Smooth muscle cell (in vitro differentiated cells): Measurements from ENCODE around the gene TSHZ1. TPM values are rescaled to one million over a fixed set of nuclear protein-coding genes. Genes with fewer than 3 reads are reported as not detected.
"Not testable (repeated sequence)": the region's sequence is repeated elsewhere in the genome, so short reads cannot be mapped to it uniquely, and the experiment has no call there.

Source experiments
- DNase-seq: peaks from one replicate; lab custom pipeline; 2025; ENCODE audit not compliant: unreplicated experiment; lab: John Stamatoyannopoulos, UW
- H2AFZ ChIP-seq: fragments of 200-600 bp; sonication (generic); 2 replicates; pipeline ENCODE4 v1.6.0; 2016; ENCODE audit warnings: antibody characterized with exemption, low read depth, mild to moderate bottlenecking
- H3F3A ChIP-seq: fragments of 200-600 bp; sonication (generic); 2 replicates; pipeline ENCODE4 v1.6.0; 2017; ENCODE audit warnings: antibody characterized with exemption, low read depth
- H3K27ac ChIP-seq: fragments of 200-600 bp; sonication (generic); 2 replicates; pipeline ENCODE4 v1.5.1; 2016; ENCODE audit warnings: low read depth, mild to moderate bottlenecking
- H3K27me3 ChIP-seq: fragments of 200-600 bp; sonication (generic); 2 replicates; pipeline ENCODE4 v1.6.1; 2016; ENCODE audit warnings: low read depth, mild to moderate bottlenecking
- H3K36me3 ChIP-seq: fragments of 200-600 bp; sonication (generic); 2 replicates; pipeline ENCODE4 v1.5.1; 2016; ENCODE audit warnings: low read depth
- H3K4me1 ChIP-seq: fragments of 200-600 bp; sonication (generic); 2 replicates; pipeline ENCODE4 v1.5.1; 2016; ENCODE audit warnings: low read depth
- H3K4me2 ChIP-seq: fragments of 200-600 bp; sonication (generic); 2 replicates; pipeline ENCODE4 v1.6.0; 2016; ENCODE audit warnings: mild to moderate bottlenecking
- H3K4me3 ChIP-seq: fragments of 200-600 bp; sonication (generic); 2 replicates; pipeline ENCODE4 v1.5.1; 2016; ENCODE audit warnings: mild to moderate bottlenecking
- H3K79me2 ChIP-seq: fragments of 200-600 bp; sonication (generic); 2 replicates; pipeline ENCODE4 v1.6.0; 2016; ENCODE audit warnings: low read depth, mild to moderate bottlenecking
- H3K9ac ChIP-seq: fragments of 200-600 bp; sonication (generic); 2 replicates; pipeline ENCODE4 v1.6.0; 2016; ENCODE audit warnings: low read depth
- H3K9me3 ChIP-seq: fragments of 200-600 bp; sonication (generic); replicated peaks from 2 replicates; pipeline ENCODE4 v1.5.1; 2016; ENCODE audit warnings: low read depth
- H4K20me1 ChIP-seq: fragments of 200-600 bp; sonication (generic); 2 replicates; pipeline ENCODE4 v1.6.0; 2016; ENCODE audit warnings: low read depth
- CTCF ChIP-seq: fragments of 200-600 bp; sonication (generic); IDR thresholded peaks from 2 replicates; pipeline ENCODE4 v1.5.1; 2017; ENCODE audit warnings: borderline replicate concordance, mild to moderate bottlenecking, antibody characterized with exemption; ENCODE audit not compliant: insufficient read depth, poor library complexity, severe bottlenecking
- WGBS: methylation state at CpG from one replicate; pipeline ENCODE4 v1.1.7; 2016; ENCODE audit warnings: low lambda C conversion rate; 5-methylcytosine and 5-hydroxymethylcytosine counted together
- polyA plus RNA-seq: library from polyadenylated mRNA; unstranded; fragments of >200 nt; fragmentation: Nextera tagmentation; extraction: Ambion mirVana; gene quantifications from 2 replicates; pipeline ENCODE4 v1.2.1, GENCODE V29; 2016
- total RNA-seq: library from RNA; depleted of rRNA; stranded (reverse); fragments of >200 nt; gene quantifications from 2 replicates; pipeline ENCODE4 v1.2.3, GENCODE V29; 2014

Gene TSHZ1
- total and polyA plus RNA-seq, 2 experiments from 2014 or later: 21.3 to 26.1 TPM

DNA sequence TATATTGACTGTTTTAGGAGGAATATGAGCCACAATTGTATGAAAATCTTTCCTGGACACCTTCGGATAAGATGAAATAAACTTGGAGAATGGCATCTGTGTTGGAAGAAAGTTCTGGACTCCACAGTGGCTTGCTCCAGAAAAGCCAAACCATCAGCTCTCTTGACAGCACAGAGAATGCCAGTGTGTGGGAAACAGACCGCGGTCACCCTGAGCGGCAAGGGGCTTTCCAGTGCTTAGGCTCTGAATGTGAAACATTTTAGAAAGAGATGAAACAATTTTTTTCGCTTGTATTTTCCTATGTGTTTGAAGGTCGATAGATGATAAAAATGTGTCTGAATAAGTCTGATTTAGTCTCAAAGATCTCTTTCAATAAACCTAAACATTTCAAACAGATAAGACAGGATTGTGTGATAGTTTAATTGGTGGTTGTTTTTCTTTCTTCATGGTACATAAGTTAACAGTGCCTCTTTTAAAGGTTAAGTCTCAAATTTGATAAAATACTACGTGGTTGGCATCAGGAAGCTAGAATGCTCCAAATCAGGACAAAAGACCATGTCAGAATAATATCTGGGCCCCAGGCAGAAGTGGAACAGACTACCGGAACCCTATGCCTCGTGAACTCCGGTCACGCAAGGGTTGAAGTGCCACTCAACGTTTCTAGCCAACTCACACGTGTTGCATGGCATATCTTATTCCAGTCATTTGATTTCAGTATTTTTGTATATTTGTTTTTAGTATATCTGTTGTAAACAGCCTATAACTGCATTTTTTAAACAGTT lies 30.6 kb upstream of the TSHZ1 start:
- no peak overlapping the region for H3K4me3 ChIP-seq
- no peaks in the 10 kb centered on the region for H3K79me2 ChIP-seq
- H3F3A ChIP-seq: no peaks in the 10 kb centered on the region
- WGBS: 92% methylated on average over 13 of the region's 13 CpGs
- no peaks in the 10 kb centered on the region for H3K9me3 ChIP-seq
- H3K36me3 ChIP-seq: no peaks in the 10 kb centered on the region
- no peak for DNase-seq
- H3K4me1 ChIP-seq: no peaks in the 10 kb centered on the region
- H3K27ac ChIP-seq: no peak overlapping the region
- H3K27me3 ChIP-seq: no peaks in the 10 kb centered on the region
- TF ChIP-seq CTCF: no peak
- no peak overlapping the region for H3K4me2 ChIP-seq
- H2AFZ ChIP-seq: no peak overlapping the region
- H3K9ac ChIP-seq: no peak overlapping the region
- no peaks in the 10 kb centered on the region for H4K20me1 ChIP-seq

GRCh38 chr18:75183524-75183923 lies 27.1 kb upstream of the TSHZ1 start:
- WGBS: 55% methylated on average over 5 of the region's 5 CpGs
- Histone ChIP-seq H4K20me1 (no peaks in the 10 kb centered on the region), H3K27me3 (no peaks in the 10 kb centered on the region), H2AFZ (no peak overlapping the region), H3K4me2 (no peak overlapping the region), H3K4me3 (no peak overlapping the region), H3K9me3 (no peaks in the 10 kb centered on the region), H3K79me2 (no peaks in the 10 kb centered on the region), H3K36me3 (no peaks in the 10 kb centered on the region), H3F3A (no peaks in the 10 kb centered on the region), H3K27ac (no peak overlapping the region), H3K4me1 (no peaks in the 10 kb centered on the region), H3K9ac (no peak overlapping the region)
- no peak for DNase-seq
- TF ChIP-seq CTCF: no peak

GRCh38 chr18:75183973-75184493 lies 26.6 kb upstream of the TSHZ1 start:
- H3K4me1 ChIP-seq: no peaks in the 10 kb centered on the region
- H3K79me2 ChIP-seq: no peaks in the 10 kb centered on the region
- H2AFZ ChIP-seq: no peak overlapping the region
- H4K20me1 ChIP-seq: no peaks in the 10 kb centered on the region
- WGBS: 94% methylated on average over 14 of the region's 14 CpGs
- TF ChIP-seq CTCF: no peak
- no peak overlapping the region for H3K9ac ChIP-seq
- no peak overlapping the region for H3K27ac ChIP-seq
- H3K4me2 ChIP-seq: no peak overlapping the region
- H3F3A ChIP-seq: no peaks in the 10 kb centered on the region
- DNase-seq: no peak
- H3K36me3 ChIP-seq: no peaks in the 10 kb centered on the region
- H3K4me3 ChIP-seq: no peak overlapping the region
- H3K27me3 ChIP-seq: no peaks in the 10 kb centered on the region
- H3K9me3 ChIP-seq: no peaks in the 10 kb centered on the region

- Histone ChIP-seq H3K79me2 (no peaks in the 10 kb centered on the region), H3K4me1 (no peaks in the 10 kb centered on the region), H4K20me1 (no peaks in the 10 kb centered on the region), H3K27me3 (no peaks in the 10 kb centered on the region), H3K36me3 (no peaks in the 10 kb centered on the region), H3K4me3 (no peak overlapping the region), H2AFZ (no peak overlapping the region), H3K4me2 (no peak overlapping the region), H3K27ac (no peak overlapping the region), H3K9me3 (no peaks in the 10 kb centered on the region), H3F3A (no peaks in the 10 kb centered on the region), H3K9ac (no peak overlapping the region)
- no peak for TF ChIP-seq CTCF
- no peak for DNase-seq
- 96% methylated on average over 3 of the region's 3 CpGs for WGBS
These were observed 25.1 kb upstream of the TSHZ1 start for GRCh38 chr18:75185460-75185859.

GRCh38 chr18:75187702-75188101 lies 22.9 kb upstream of the TSHZ1 start:
- H4K20me1 ChIP-seq, H3K4me3 ChIP-seq, H3K79me2 ChIP-seq, H2AFZ ChIP-seq, DNase-seq, H3K9me3 ChIP-seq, H3K9ac ChIP-seq, H3K4me1 ChIP-seq, H3K36me3 ChIP-seq, H3F3A ChIP-seq, H3K4me2 ChIP-seq, H3K27ac ChIP-seq, H3K27me3 ChIP-seq: not testable (repeated sequence)
- 82% methylated on average over 4 of the region's 4 CpGs for WGBS
